Endothelial cell of umbilical vein (primary cell): ENCODE data around the gene FGD3. TPM values are rescaled to one million over a fixed set of nuclear protein-coding genes. Genes with fewer than 3 reads are reported as not detected.

Source experiments
- BruUV-seq: library from RNA; stranded (reverse); fragments of 400-500 nt; replicated peaks from 2 replicates; lab custom pipeline; 2021; lab: Mats Ljungman, UMichigan
- CTCF ChIA-PET: fragments of 300-600, 350-600 bp; sonication (Branson Sonifier 250); formaldehyde crosslinking; loops from one replicate; lab custom pipeline; 2021; ENCODE audit warnings: antibody characterized with exemption, inconsistent platforms; lab: Charles Lee
- POLR2A ChIA-PET: fragments of 300-600, 350-600 bp; sonication (Branson Sonifier 250); formaldehyde crosslinking; loops from one replicate; lab custom pipeline; 2021; ENCODE audit warnings: antibody characterized with exemption, inconsistent platforms; lab: Charles Lee
- DNase-seq: peaks from one replicate; pipeline ENCODE4 v3.0.0-alpha.2; 2011; ENCODE audit warnings: low read depth, low spot score
- FAIRE-seq: peaks from 2 replicates; lab custom pipeline; 2011; peaks lifted over from hg19 to GRCh38; lab: Jason Lieb, UNC
- H2AFZ ChIP-seq: 2 replicates; pipeline ENCODE4 v1.6.0; 2012; ENCODE audit warnings: low read depth, low read length, control low read depth, inconsistent platforms
- H3K27ac ChIP-seq: 2 replicates; pipeline ENCODE4 v1.5.1; 2011; ENCODE audit warnings: low read depth, mild to moderate bottlenecking, control low read depth, low read length, moderate library complexity; ENCODE audit not compliant: insufficient read depth
- H3K27me3 ChIP-seq, 2 experiments: 2 replicates each; pipeline versions ENCODE4 v1.6.0 to v1.6.1; 2011; ENCODE audit warnings: low read length in 2 of 2, mixed read lengths in 1 of 2; ENCODE audit not compliant: control insufficient read depth in 2 of 2, insufficient read depth in 2 of 2
- H3K36me3 ChIP-seq, 2 experiments: 2 replicates in 1 of 2; 3 replicates in 1 of 2; pipeline ENCODE4 v1.5.1; 2011; ENCODE audit warnings: low read length in 2 of 2, mild to moderate bottlenecking in 1 of 2, moderate library complexity in 1 of 2; ENCODE audit not compliant: control insufficient read depth in 2 of 2, insufficient read depth in 2 of 2; ENCODE audit errors: extremely low read depth in 1 of 2
- H3K4me1 ChIP-seq: 3 replicates; pipeline ENCODE4 v1.5.1; 2011; ENCODE audit warnings: mild to moderate bottlenecking, low read length; ENCODE audit not compliant: control insufficient read depth, insufficient read depth; ENCODE audit errors: extremely low read depth
- H3K4me2 ChIP-seq: 2 replicates; pipeline ENCODE4 v1.6.1; 2011; ENCODE audit warnings: low read length, control low read depth, mixed read lengths; ENCODE audit not compliant: insufficient read depth
- H3K4me3 ChIP-seq, 3 experiments: fragments of 200-600 bp in 1 of 3; sonication (generic), shearing (Covaris generic) in 1 of 3; replicated peaks in 1 of 3; 2 replicates each; pipeline ENCODE4 v1.5.1; 2011 to 2016; ENCODE audit warnings: control low read depth in 3 of 3, low read length in 3 of 3, mild to moderate bottlenecking in 2 of 3, inconsistent platforms in 1 of 3, low read depth in 1 of 3, moderate library complexity in 1 of 3; ENCODE audit not compliant: insufficient read depth in 1 of 3
- H3K79me2 ChIP-seq: 2 replicates; pipeline ENCODE4 v1.6.0; 2012; ENCODE audit warnings: low read length, inconsistent platforms; ENCODE audit not compliant: control insufficient read depth, insufficient read depth
- H3K9ac ChIP-seq: replicated peaks from 2 replicates; pipeline ENCODE3; 2011; ENCODE audit warnings: low read length, control low read depth; ENCODE audit not compliant: insufficient read depth; ENCODE audit errors: extremely low read depth
- H3K9me1 ChIP-seq: replicated peaks from 3 replicates; pipeline ENCODE4 v1.6.0; 2011; ENCODE audit warnings: mild to moderate bottlenecking, low read length; ENCODE audit not compliant: control insufficient read depth, insufficient read depth; ENCODE audit errors: extremely low read depth
- H3K9me3 ChIP-seq: replicated peaks from 2 replicates; pipeline ENCODE4 v1.5.1; 2012; ENCODE audit warnings: low read length, inconsistent platforms; ENCODE audit not compliant: control insufficient read depth, insufficient read depth
- H4K20me1 ChIP-seq: replicated peaks from 2 replicates; pipeline ENCODE3; 2011; ENCODE audit warnings: mild to moderate bottlenecking, low read length; ENCODE audit not compliant: control insufficient read depth, insufficient read depth; ENCODE audit errors: extremely low read depth
- EZH2 ChIP-seq: IDR thresholded peaks from 2 replicates; pipeline ENCODE4 v1.6.1; 2012; ENCODE audit warnings: borderline replicate concordance, low read depth, mild to moderate bottlenecking, moderate library complexity, low read length, inconsistent platforms; ENCODE audit not compliant: severe bottlenecking
- MYC ChIP-seq: IDR thresholded peaks from one replicate; pipeline ENCODE4 v1.6.1; 2011; ENCODE audit warnings: mild to moderate bottlenecking, low read depth, low read length
- POLR2AphosphoS5 ChIP-seq: IDR thresholded peaks from 2 replicates; pipeline ENCODE4 v1.6.1; 2012; ENCODE audit warnings: low read depth, mild to moderate bottlenecking, control low read depth, low read length, moderate library complexity; ENCODE audit not compliant: insufficient read depth
- dilution Hi-C: fragments of 300-500 bp; cut with MboI; formaldehyde crosslinking; loops from one replicate; pipeline ENCODE4 v1.15.0; 2019; ENCODE audit warnings: low sequenced_read_pairs; ENCODE audit not compliant: extremely low pct_ligation_motif_present
- intact Hi-C: fragments of 100-400 bp; cut with micrococcal nuclease; formaldehyde crosslinking; loops from one replicate; pipeline ENCODE4 v1.10.0; 2022
- polyA plus RNA-seq, 4 experiments: library from polyadenylated mRNA; depleted of rRNA in 3 of 4; stranded (reverse) in 3 of 4; unstranded in 1 of 4; fragments of >200 nt; gene quantifications; 2 replicates each; pipeline versions ENCODE4 v1.2.1 to v1.2.3, GENCODE V29; 2011 to 2012; ENCODE audit warnings: missing spikeins in 1 of 4
- total RNA-seq: library from RNA; stranded (reverse); gene quantifications from 2 replicates; pipeline ENCODE4 v1.2.3, GENCODE V29; 2021
- TF ChIP-seq, protein P1 (sequence below), 2 donors: IDR thresholded peaks; 1 replicate in 1 of 2; 2 replicates in 1 of 2; pipeline ENCODE4 v1.5.1; 2011; ENCODE audit warnings: low read length in 2 of 2, mild to moderate bottlenecking in 2 of 2, moderate library complexity in 2 of 2, control low read depth in 1 of 2, inconsistent platforms in 1 of 2, low read depth in 1 of 2; ENCODE audit not compliant: insufficient read depth in 1 of 2; ENCODE audit errors: extremely low read depth in 1 of 2

FGD3 gene
- total and polyA plus RNA-seq, 2 donors (not counting 3 experiments of a cell fraction or from before 2014, with no cell fraction given): not detected

DNA sequence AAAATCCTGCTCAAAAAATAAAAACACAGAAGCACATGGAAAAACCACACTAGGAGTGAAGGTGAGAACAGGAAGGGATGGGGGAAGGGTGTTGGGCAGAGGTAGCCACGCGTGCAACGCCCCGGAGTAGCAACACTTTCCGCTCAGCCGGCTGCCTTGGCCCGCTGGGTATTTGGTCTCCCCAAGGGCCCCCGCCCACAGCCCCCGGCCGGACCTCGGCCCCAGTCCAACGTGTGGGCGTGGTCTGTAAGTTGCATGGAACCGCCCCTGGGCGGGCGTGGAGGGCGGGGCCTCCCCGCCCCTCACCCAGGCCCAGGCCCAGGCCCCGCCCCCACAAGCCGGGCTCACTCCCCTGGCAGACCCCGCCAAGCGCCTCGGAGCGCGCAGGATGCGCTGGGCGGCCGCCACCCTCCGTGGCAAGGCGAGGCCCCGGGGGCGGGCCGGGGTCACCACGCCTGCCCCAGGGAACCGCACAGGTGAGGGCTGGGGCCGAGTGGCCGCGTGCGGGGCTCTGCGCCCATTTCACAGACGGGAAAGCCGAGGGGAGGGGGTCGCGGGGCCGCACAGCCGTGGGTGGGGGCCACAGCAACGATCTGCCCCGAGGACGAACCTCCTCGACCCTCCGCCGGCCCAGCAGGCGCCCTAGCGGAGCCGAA is 111.2 kb downstream of the FGD3 start, which contains the start of gene SUSD3:
SUSD3 (plus strand) TSS at position 347 of the 656 bp plus-strand sequence; CDS start at position 389, 42 bp downstream.
- dilution Hi-C loops (no loop called here), intact Hi-C loops (loop anchor here (5.0 kb wide), 1 partner anchor 34 kb away; no protein-coding TSS in a partner anchor)
- Histone ChIP-seq H3K4me1 (no peaks in the 10 kb centered on the region), H3K27ac (no peak within 1 kb of the TSS), H4K20me1 (no peaks in the 10 kb centered on the region), H3K4me2 (no peak within 1 kb of the TSS), H3K36me3 (no peaks in the 10 kb centered on the region), H3K9ac (no peak within 1 kb of the TSS), H3K4me3 (no peak within 1 kb of the TSS), H3K9me3 (no peaks in the 10 kb centered on the region), H2AFZ (no peak within 1 kb of the TSS), H3K79me2 (no peaks in the 10 kb centered on the region), H3K27me3 (peaks cover 0 to 2% of the 10 kb centered on the region in 2 experiments), H3K9me1 (no peaks in the 10 kb centered on the region)
- CTCF ChIA-PET: no interaction called here
- no TSS peak for BruUV-seq
- DNase-seq (peak; percentile 32), FAIRE-seq (no peak)
- TF ChIP-seq POLR2AphosphoS5: no peak
- TF ChIP-seq, protein P1, sequence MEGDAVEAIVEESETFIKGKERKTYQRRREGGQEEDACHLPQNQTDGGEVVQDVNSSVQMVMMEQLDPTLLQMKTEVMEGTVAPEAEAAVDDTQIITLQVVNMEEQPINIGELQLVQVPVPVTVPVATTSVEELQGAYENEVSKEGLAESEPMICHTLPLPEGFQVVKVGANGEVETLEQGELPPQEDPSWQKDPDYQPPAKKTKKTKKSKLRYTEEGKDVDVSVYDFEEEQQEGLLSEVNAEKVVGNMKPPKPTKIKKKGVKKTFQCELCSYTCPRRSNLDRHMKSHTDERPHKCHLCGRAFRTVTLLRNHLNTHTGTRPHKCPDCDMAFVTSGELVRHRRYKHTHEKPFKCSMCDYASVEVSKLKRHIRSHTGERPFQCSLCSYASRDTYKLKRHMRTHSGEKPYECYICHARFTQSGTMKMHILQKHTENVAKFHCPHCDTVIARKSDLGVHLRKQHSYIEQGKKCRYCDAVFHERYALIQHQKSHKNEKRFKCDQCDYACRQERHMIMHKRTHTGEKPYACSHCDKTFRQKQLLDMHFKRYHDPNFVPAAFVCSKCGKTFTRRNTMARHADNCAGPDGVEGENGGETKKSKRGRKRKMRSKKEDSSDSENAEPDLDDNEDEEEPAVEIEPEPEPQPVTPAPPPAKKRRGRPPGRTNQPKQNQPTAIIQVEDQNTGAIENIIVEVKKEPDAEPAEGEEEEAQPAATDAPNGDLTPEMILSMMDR (IDR thresholded peaks at IDR 0.05; ENCODE audit: extremely low read depth in 1 of 2, insufficient read depth in 1 of 2, low read depth in 1 of 2, low read length in 2 of 2): no peak
- no peak for TF ChIP-seq EZH2
- no peak for TF ChIP-seq MYC
- POLR2A ChIA-PET: no interaction called here
